Measurements from ENCODE around the gene EGR4. TPM values are rescaled to one million over a fixed set of nuclear protein-coding genes. Genes with fewer than 3 reads are reported as not detected.

EGR4 gene
- total RNA-seq, 2 donors from 2014 or later, result 11.4 TPM; not detected in 1

GRCh38 chr2:73258186-73258912 is 35.0 kb downstream of the EGR4 start:
- H3K4me1 ChIP-seq (replicated peaks), result peaks cover 10% of the 10 kb centered on the region
- DNase-seq (ENCODE audit: low spot score), result no peak
- no peaks in the 10 kb centered on the region for H3K9me3 ChIP-seq
- TF ChIP-seq POLR2AphosphoS5 (IDR thresholded peaks at IDR 0.05) (no peak), CTCF (IDR thresholded peaks at IDR 0.05) (no peak), POLR2A (IDR thresholded peaks at IDR 0.05) (no peak)
- H3K27ac ChIP-seq, result no peak overlapping the region
- H3K36me3 ChIP-seq, result no peaks in the 10 kb centered on the region
- no peaks in the 10 kb centered on the region for H3K27me3 ChIP-seq (replicated peaks; ENCODE audit: insufficient read depth)
- WGBS, result 93% methylated on average over 8 of the region's 8 CpGs
- intact Hi-C loops (cut with DNase I), result no loop called here
- no peak overlapping the region for H3K4me3 ChIP-seq

GRCh38 chr2:73257425-73258125 is 35.8 kb downstream of the EGR4 start:
- Histone ChIP-seq H3K36me3 (peaks cover 0 to 2% of the 10 kb centered on the region in 2 donors), H3K4me3 (no peak overlapping the region), H3K27me3 (replicated peaks; ENCODE audit: insufficient read depth) (no peaks in the 10 kb centered on the region), H3K27ac (no peak overlapping the region), H3K4me1 (replicated peaks) (peaks cover 10% of the 10 kb centered on the region), H3K9me3 (no peaks in the 10 kb centered on the region)
- DNase-seq (ENCODE audit: low spot score), result no peak
- intact Hi-C loops (cut with DNase I), result no loop called here
- 73% methylated on average over 10 of the region's 10 CpGs for WGBS
- no peak for TF ChIP-seq POLR2AphosphoS5 (IDR thresholded peaks at IDR 0.05)
- no peak for TF ChIP-seq POLR2A (IDR thresholded peaks at IDR 0.05)
- no peak for TF ChIP-seq CTCF (IDR thresholded peaks at IDR 0.05)

GRCh38 chr2:73257021-73257420 is 36.3 kb downstream of the EGR4 start:
- Histone ChIP-seq H3K9me3 (no peaks in the 10 kb centered on the region), H3K27ac (no peak overlapping the region), H3K36me3 (peaks cover 0 to 3% of the 10 kb centered on the region in 2 donors), H3K27me3 (replicated peaks; ENCODE audit: insufficient read depth) (no peaks in the 10 kb centered on the region), H3K4me3 (no peak overlapping the region), H3K4me1 (replicated peaks) (peaks cover 10% of the 10 kb centered on the region)
- 97% methylated on average over 2 of the region's 2 CpGs for WGBS
- no peak for DNase-seq (ENCODE audit: low spot score)
- TF ChIP-seq POLR2AphosphoS5 (IDR thresholded peaks at IDR 0.05), result no peak
- TF ChIP-seq POLR2A (IDR thresholded peaks at IDR 0.05), result no peak
- no peak for TF ChIP-seq CTCF (IDR thresholded peaks at IDR 0.05)
- intact Hi-C loops (cut with DNase I), result no loop called here

- Histone ChIP-seq H3K4me1 (replicated peaks) (peaks cover 10% of the 10 kb centered on the region), H3K9me3 (no peaks in the 10 kb centered on the region), H3K27ac (no peak overlapping the region), H3K36me3 (peaks cover under 1 to 3% of the 10 kb centered on the region in 2 donors), H3K4me3 (no peak overlapping the region), H3K27me3 (replicated peaks; ENCODE audit: insufficient read depth) (no peaks in the 10 kb centered on the region)
- DNase-seq (ENCODE audit: low spot score), result no peak
- 56% methylated on average over 1 of the region's 1 CpG for WGBS
- TF ChIP-seq CTCF (IDR thresholded peaks at IDR 0.05), result no peak
- no peak for TF ChIP-seq POLR2AphosphoS5 (IDR thresholded peaks at IDR 0.05)
- TF ChIP-seq POLR2A (IDR thresholded peaks at IDR 0.05), result no peak
- intact Hi-C loops (cut with DNase I), result no loop called here
Measured at GRCh38 chr2:73256618-73256922, 36.8 kb downstream of the EGR4 start.
